ENCODE measurements around the gene TANK.

Gene TANK

DNA sequence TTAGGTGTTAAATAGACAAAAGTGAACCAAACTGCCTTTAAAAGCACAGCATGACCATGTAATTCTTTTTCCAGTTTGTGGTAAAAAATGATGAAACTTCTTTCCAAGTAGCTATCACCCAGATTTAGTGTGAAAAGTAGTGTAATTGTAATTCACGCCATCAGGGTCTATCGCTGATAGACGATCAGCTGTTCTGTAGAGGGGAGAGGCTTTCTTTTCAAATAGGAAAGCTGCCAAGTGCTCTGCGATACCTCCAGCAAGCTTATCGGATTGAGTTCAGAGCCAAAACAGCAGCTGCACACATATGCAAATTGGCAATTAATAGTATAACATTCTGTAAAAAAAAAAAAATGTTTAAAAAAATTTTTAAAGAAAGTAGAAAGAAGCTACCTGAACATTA is 86.1 kb downstream of the TANK start:
- peaks cover 7 to 8% of the 10 kb centered on the region in 2 experiments for H3K4me1 ChIP-seq (ENCODE audit: control insufficient read depth in 1 of 2, insufficient read depth in 1 of 2, low read depth in 1 of 2, low read length in 1 of 2)
- TF ChIP-seq, protein P1, sequence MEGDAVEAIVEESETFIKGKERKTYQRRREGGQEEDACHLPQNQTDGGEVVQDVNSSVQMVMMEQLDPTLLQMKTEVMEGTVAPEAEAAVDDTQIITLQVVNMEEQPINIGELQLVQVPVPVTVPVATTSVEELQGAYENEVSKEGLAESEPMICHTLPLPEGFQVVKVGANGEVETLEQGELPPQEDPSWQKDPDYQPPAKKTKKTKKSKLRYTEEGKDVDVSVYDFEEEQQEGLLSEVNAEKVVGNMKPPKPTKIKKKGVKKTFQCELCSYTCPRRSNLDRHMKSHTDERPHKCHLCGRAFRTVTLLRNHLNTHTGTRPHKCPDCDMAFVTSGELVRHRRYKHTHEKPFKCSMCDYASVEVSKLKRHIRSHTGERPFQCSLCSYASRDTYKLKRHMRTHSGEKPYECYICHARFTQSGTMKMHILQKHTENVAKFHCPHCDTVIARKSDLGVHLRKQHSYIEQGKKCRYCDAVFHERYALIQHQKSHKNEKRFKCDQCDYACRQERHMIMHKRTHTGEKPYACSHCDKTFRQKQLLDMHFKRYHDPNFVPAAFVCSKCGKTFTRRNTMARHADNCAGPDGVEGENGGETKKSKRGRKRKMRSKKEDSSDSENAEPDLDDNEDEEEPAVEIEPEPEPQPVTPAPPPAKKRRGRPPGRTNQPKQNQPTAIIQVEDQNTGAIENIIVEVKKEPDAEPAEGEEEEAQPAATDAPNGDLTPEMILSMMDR (IDR thresholded peaks at IDR 0.05) = no peak
- no peak overlapping the region for H3K27ac ChIP-seq
- H3K9me3 ChIP-seq = no peaks in the 10 kb centered on the region
- H3K27me3 ChIP-seq = peaks cover 97% of the 10 kb centered on the region
- no peak overlapping the region for H3K4me3 ChIP-seq (ENCODE audit: low read depth in 1 of 2, low read length in 1 of 2)
- H3K36me3 ChIP-seq = no peaks in the 10 kb centered on the region

DNA sequence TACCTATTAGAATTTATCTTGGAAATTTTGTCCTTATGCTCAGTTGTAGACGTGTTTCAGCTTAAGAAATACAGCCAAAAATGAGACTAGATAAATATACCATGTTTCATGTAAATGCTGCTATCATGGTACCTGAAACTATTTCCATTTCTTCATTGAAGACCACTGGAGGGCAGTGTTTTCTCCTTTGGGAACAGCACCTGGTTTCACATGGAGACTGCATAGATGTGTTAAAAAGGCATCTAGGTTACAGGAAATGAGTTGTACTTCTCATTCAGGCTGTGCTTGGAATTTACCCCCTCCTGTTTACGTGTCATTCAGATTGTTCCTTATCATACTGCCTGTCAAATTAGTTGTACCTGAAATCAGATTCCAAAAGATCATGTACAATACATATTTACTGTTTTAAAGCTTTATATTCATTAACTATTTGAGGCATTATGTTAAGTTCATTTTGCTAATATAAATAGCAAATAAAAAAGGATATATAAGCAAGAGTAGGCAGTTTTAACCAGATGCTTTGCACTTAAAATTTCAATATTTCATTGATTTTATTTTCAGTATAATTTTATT is 90.7 kb downstream of the TANK start:
- H3K27me3 ChIP-seq = peaks cover 52% of the 10 kb centered on the region
- TF ChIP-seq, protein P1 (IDR thresholded peaks at IDR 0.05) = no peak
- no peak overlapping the region for H3K27ac ChIP-seq
- no peaks in the 10 kb centered on the region for H3K9me3 ChIP-seq
- H3K4me1 ChIP-seq (ENCODE audit: control insufficient read depth in 1 of 2, insufficient read depth in 1 of 2, low read depth in 1 of 2, low read length in 1 of 2) = no peaks in the 10 kb centered on the region
- H3K4me3 ChIP-seq (ENCODE audit: low read depth in 1 of 2, low read length in 1 of 2) = no peak overlapping the region
- no peaks in the 10 kb centered on the region for H3K36me3 ChIP-seq

DNA sequence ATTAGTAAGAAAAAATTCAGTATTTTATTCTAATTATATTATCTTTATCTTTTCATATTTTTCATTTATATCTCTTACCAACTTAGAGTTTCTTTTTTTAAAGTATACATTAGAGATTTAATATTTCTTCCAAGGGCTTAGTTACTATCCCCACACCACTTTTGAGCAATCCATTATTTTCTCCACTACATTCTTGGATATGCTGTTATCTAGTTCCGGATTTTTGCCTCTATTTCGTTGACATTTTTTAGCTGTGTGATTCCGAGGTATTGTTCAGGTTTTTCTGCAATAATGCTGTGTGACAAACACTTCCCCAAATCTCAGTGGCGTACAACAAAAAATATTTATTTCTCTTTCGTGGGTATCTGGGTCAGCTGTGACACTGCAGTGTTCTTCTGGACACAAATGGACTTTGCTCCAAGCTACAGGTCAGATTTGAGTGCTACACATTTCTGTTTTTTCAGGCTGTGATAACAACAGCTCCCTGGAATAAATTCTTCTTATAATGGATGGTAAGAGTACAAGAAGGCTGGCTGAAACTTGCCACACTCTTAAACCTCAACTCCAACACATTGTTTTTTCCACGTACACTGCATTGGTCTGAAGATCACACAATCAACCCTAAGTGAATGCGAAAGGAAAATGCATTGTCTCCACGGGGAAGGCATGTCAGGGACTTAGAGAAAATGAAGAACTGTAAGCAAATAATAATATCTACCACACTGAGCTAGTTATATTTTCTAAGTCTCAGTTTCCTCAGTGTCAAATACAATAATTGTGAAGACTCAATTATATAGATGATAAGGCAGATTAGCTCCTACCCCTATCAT is 97.1 kb downstream of the TANK start:
- no peak overlapping the region for H3K4me3 ChIP-seq (ENCODE audit: low read depth in 1 of 2, low read length in 1 of 2)
- TF ChIP-seq, protein P1 (IDR thresholded peaks at IDR 0.05) = no peak
- peaks cover 14% of the 10 kb centered on the region for H3K27me3 ChIP-seq

DNA sequence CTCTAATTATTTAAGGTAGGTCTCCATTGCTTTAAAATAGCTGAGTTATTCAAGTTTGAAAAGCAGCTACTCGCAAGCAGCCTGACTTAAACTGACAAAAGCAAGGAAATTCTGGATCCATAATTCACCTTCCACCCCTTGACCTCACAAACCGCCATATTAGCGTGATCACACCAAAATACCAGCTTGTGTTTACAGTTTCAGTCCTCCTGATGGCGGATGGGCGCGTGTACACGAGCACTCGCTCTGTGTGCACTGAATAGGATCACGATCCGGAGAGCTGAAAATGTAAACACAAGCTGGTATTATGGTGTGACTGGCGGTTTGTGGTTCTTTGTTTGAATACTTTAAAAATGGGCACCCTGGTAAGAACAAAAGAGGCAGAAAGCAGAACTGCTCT is 105.6 kb downstream of the TANK start:
- H3K27me3 ChIP-seq = no peaks in the 10 kb centered on the region
- H3K27ac ChIP-seq = no peak overlapping the region
- H3K36me3 ChIP-seq = no peaks in the 10 kb centered on the region
- TF ChIP-seq, protein P1 (IDR thresholded peaks at IDR 0.05) = no peak
- H3K4me3 ChIP-seq (ENCODE audit: low read depth in 1 of 2, low read length in 1 of 2) = no peak overlapping the region
- H3K4me1 ChIP-seq (ENCODE audit: control insufficient read depth in 1 of 2, insufficient read depth in 1 of 2, low read depth in 1 of 2, low read length in 1 of 2) = no peaks in the 10 kb centered on the region
- H3K9me3 ChIP-seq = no peaks in the 10 kb centered on the region

More for the DNA sequence above, 97.1 kb downstream of the TANK start:
- Histone ChIP-seq H3K36me3 (no peaks in the 10 kb centered on the region), H3K27ac (no peak overlapping the region), H3K4me1 (ENCODE audit: control insufficient read depth in 1 of 2, insufficient read depth in 1 of 2, low read depth in 1 of 2, low read length in 1 of 2) (no peaks in the 10 kb centered on the region), H3K9me3 (no peaks in the 10 kb centered on the region)

DNA sequence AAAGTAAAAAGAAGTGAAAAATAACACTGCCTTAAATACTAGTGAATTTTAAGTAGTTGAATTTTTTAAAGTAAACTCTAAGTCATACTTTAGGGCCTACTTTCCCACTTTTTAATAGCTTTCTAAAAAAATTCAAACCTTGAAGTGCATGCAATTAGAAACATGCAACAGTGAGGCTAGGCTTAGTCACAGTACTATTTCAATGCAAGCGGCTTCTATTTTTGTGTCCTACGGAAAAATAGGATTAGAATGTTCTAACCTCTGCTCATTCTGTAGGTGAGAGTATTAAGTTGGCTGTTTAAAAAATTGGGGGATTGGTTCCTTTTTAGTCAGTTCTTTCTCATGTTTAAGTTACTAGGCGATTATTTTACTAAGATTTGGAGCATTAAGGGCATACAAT is 108.9 kb downstream of the TANK start:
- Histone ChIP-seq H3K4me3 (ENCODE audit: low read depth in 1 of 2, low read length in 1 of 2) (no peak overlapping the region), H3K27me3 (no peaks in the 10 kb centered on the region), H3K4me1 (ENCODE audit: control insufficient read depth in 1 of 2, insufficient read depth in 1 of 2, low read depth in 1 of 2, low read length in 1 of 2) (no peaks in the 10 kb centered on the region), H3K9me3 (no peaks in the 10 kb centered on the region), H3K27ac (no peak overlapping the region), H3K36me3 (no peaks in the 10 kb centered on the region)
- TF ChIP-seq, protein P1 (IDR thresholded peaks at IDR 0.05) = no peak

Measured in neutrophil (primary cell).